ENCODE measurements around the gene OR10A6. TPM values are rescaled to one million over a fixed set of nuclear protein-coding genes. Genes with fewer than 3 reads are reported as not detected.

OR10A6 gene
- total RNA-seq, 4 donors from 2014 or later = not detected

DNA sequence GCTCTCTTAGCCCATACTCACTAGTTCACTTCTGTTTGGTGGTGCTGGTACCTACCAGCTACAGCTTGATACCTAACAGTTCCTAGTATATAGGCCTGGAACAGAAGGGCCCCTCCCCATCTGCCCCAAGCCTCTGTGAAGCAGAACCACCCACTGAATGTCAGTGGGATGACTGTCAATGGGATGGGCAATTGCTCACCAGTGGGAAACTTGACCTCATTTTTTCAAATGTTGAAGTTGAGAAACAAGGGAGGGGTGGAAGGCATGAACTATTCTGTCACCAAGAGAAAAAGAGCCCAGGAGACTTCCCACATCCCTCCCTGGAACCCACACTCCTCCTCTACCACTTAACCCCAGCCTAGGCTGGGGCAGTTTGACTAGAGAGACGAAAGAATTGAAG is 34.3 kb upstream of the OR10A6 start, which contains the start of gene NLRP10:
Gene NLRP10, minus strand, starts transcription at position 62 of the 400 bp plus-strand sequence. CDS start 1,952 bp downstream, outside the sequence.
- no peak for DNase-seq
- intact Hi-C loops (cut with DNase I; ENCODE audit: low total_unique reads) = no loop called here
- Histone ChIP-seq H3K27ac (no peak within 1 kb of the TSS), H3K4me1 (no peaks in the 10 kb centered on the region), H3K27me3 (no peaks in the 10 kb centered on the region), H3K36me3 (no peaks in the 10 kb centered on the region), H3K9me3 (no peaks in the 10 kb centered on the region), H3K4me3 (no peak within 1 kb of the TSS)
- TF ChIP-seq POLR2AphosphoS5 (IDR thresholded peaks at IDR 0.05) (no peak), EP300 (IDR thresholded peaks at IDR 0.05; ENCODE audit: low read depth) (no peak), POLR2A (IDR thresholded peaks at IDR 0.05) (no peak)
- TF ChIP-seq, protein P1, sequence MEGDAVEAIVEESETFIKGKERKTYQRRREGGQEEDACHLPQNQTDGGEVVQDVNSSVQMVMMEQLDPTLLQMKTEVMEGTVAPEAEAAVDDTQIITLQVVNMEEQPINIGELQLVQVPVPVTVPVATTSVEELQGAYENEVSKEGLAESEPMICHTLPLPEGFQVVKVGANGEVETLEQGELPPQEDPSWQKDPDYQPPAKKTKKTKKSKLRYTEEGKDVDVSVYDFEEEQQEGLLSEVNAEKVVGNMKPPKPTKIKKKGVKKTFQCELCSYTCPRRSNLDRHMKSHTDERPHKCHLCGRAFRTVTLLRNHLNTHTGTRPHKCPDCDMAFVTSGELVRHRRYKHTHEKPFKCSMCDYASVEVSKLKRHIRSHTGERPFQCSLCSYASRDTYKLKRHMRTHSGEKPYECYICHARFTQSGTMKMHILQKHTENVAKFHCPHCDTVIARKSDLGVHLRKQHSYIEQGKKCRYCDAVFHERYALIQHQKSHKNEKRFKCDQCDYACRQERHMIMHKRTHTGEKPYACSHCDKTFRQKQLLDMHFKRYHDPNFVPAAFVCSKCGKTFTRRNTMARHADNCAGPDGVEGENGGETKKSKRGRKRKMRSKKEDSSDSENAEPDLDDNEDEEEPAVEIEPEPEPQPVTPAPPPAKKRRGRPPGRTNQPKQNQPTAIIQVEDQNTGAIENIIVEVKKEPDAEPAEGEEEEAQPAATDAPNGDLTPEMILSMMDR (IDR thresholded peaks at IDR 0.05) = no peak
- in situ Hi-C loops (cut with MboI; ENCODE audit: low pct_ligation_motif_present in 1 of 4, low pct_unique_long_range_greater_than_20kb in 1 of 4, low sequenced_read_pairs in 3 of 4) = no loop called here
- 77 to 83% methylated on average over 1 of the region's 1 CpG for WGBS, 2 donors (ENCODE audit: low coverage in 1 of 2)

DNA sequence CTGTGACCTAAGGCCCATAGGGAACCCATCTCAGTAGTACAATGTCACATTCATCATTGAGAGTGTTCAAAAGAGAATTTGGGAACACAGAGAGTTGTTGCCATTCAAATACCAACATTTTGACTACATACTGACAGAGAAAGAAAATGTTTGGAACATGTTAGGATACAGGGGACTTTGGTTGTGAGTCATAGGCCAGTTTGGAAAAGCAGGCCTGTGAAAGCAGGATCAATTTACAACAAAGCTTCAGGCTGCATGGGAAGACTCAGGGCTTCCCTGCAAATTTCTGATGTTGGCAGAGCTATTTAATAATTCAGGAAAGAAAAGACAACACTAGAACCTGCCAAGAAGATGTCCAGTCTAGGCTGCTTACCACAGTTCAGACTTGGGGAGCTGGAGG is 33.8 kb upstream of the OR10A6 start:
- Histone ChIP-seq H3K27ac (no peak overlapping the region), H3K36me3 (no peaks in the 10 kb centered on the region), H3K9me3 (no peaks in the 10 kb centered on the region), H3K4me1 (no peaks in the 10 kb centered on the region), H3K4me3 (no peak overlapping the region), H3K27me3 (no peaks in the 10 kb centered on the region)
- intact Hi-C loops (cut with DNase I; ENCODE audit: low total_unique reads) = no loop called here
- in situ Hi-C loops (cut with MboI; ENCODE audit: low pct_ligation_motif_present in 1 of 4, low pct_unique_long_range_greater_than_20kb in 1 of 4, low sequenced_read_pairs in 3 of 4) = no loop called here
- DNase-seq = no peak
- TF ChIP-seq EP300 (IDR thresholded peaks at IDR 0.05; ENCODE audit: low read depth) (no peak), POLR2A (IDR thresholded peaks at IDR 0.05) (no peak), POLR2AphosphoS5 (IDR thresholded peaks at IDR 0.05) (no peak)
- TF ChIP-seq, protein P1 (IDR thresholded peaks at IDR 0.05) = no peak

DNA sequence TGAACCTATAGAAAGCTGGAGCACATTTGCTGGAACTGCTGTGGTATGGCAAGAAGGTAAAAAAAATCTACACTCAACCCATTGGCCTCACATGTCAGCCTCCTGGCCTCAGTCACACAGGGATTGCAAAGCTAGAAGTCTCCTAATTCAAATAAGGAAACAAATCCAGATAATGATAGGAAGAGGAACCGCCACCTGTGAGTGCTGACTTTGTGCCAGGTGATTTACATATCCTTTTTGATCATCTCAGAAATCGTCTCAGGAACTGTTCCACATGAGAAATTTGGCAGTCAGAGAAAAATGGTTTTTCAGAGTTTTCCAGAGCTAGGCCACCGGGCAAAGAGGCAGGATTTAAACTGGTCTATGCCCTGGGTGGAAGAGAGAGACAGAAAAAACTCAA is 33.2 kb upstream of the OR10A6 start:
- WGBS, 2 donors (ENCODE audit: low coverage in 1 of 2) = 45 to 57% methylated on average over 3 of the region's 3 CpGs
- no peaks in the 10 kb centered on the region for H3K4me1 ChIP-seq
- H3K27me3 ChIP-seq = no peaks in the 10 kb centered on the region
- no peaks in the 10 kb centered on the region for H3K9me3 ChIP-seq
- in situ Hi-C loops (cut with MboI; ENCODE audit: low pct_ligation_motif_present in 1 of 4, low pct_unique_long_range_greater_than_20kb in 1 of 4, low sequenced_read_pairs in 3 of 4) = no loop called here
- H3K27ac ChIP-seq = no peak overlapping the region
- intact Hi-C loops (cut with DNase I; ENCODE audit: low total_unique reads) = no loop called here
- no peaks in the 10 kb centered on the region for H3K36me3 ChIP-seq
- DNase-seq = no peak
- no peak overlapping the region for H3K4me3 ChIP-seq
- no peak for TF ChIP-seq POLR2A (IDR thresholded peaks at IDR 0.05)
- TF ChIP-seq POLR2AphosphoS5 (IDR thresholded peaks at IDR 0.05) = no peak
- no peak for TF ChIP-seq EP300 (IDR thresholded peaks at IDR 0.05; ENCODE audit: low read depth)
- TF ChIP-seq, protein P1 (IDR thresholded peaks at IDR 0.05) = no peak

DNA sequence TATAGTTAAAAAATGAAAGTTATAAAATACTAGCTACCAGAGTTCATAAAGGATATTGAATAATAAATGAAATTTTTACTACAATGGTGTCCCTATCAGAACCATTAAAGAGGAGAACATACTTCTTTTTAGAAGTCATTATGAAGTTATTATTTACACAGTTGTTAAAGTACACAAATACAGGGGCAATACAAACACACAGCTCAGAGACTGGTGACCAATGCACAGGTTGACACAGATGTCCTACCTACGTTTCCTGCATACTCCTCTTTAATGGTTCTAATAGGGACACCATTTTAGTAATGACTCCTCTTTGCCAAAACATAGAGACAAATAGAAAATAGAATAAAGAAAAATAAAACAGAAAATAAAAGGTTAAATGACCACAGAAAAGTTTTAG is 24.1 kb upstream of the OR10A6 start:
- Histone ChIP-seq H3K27ac (no peak overlapping the region), H3K27me3 (no peaks in the 10 kb centered on the region), H3K4me1 (no peaks in the 10 kb centered on the region), H3K4me3 (no peak overlapping the region), H3K36me3 (no peaks in the 10 kb centered on the region), H3K9me3 (peaks cover 0 to 7% of the 10 kb centered on the region in 2 donors)
- no peak for DNase-seq
- TF ChIP-seq EP300 (IDR thresholded peaks at IDR 0.05; ENCODE audit: low read depth) (no peak), POLR2AphosphoS5 (IDR thresholded peaks at IDR 0.05) (no peak)
- in situ Hi-C loops (cut with MboI; ENCODE audit: low pct_ligation_motif_present in 1 of 4, low pct_unique_long_range_greater_than_20kb in 1 of 4, low sequenced_read_pairs in 3 of 4) (no loop called here), intact Hi-C loops (cut with DNase I; ENCODE audit: low total_unique reads) (no loop called here)
- WGBS, 2 donors (ENCODE audit: low coverage in 1 of 2) = 55 to 56% methylated on average over 1 of the region's 1 CpG

DNA sequence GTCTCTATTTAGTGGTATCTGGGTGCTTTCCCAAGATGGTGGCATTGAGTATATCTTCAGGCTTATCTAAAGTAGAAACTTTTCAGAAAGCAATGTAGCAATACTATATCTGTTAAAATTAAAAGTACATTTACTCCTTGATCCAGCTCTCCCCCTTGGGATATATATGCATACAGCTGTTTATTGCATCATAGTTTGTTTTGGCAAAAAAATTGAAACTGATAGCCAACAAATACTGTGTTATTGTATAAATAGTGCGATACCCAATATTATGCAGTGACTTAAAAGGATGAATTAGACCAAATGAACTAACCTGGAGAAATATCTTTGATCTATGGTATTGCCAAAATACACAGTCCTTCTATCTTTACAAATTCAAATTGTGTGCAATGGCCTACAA is 18.9 kb upstream of the OR10A6 start:
- in situ Hi-C loops (cut with MboI; ENCODE audit: low pct_ligation_motif_present in 1 of 4, low pct_unique_long_range_greater_than_20kb in 1 of 4, low sequenced_read_pairs in 3 of 4) = no loop called here
- Histone ChIP-seq H3K27me3 (no peaks in the 10 kb centered on the region), H3K4me1 (no peaks in the 10 kb centered on the region), H3K4me3 (no peak overlapping the region), H3K9me3 (no peaks in the 10 kb centered on the region), H3K36me3 (no peaks in the 10 kb centered on the region), H3K27ac (no peak overlapping the region)
- WGBS, 2 donors (ENCODE audit: low coverage in 1 of 2) = 73 to 90% methylated on average over 1 of the region's 1 CpG
- no peak for DNase-seq
- TF ChIP-seq, protein P1 (IDR thresholded peaks at IDR 0.05) = no peak
- intact Hi-C loops (cut with DNase I; ENCODE audit: low total_unique reads) = no loop called here

All from transverse colon (tissue), 4 donors.